Common myeloid progenitor, CD34-positive (primary cell): ENCODE results near the gene PCK2.
A peak's percentile ranks its signal among the peaks of the same experiment; 100 is the strongest.

Source experiments
- CTCF ChIA-PET: fragments of 350-600 bp; sonication (Branson Sonifier 250); formaldehyde crosslinking; loops from one replicate; lab custom pipeline; 2021; ENCODE audit warnings: antibody characterized with exemption; lab: Charles Lee
- POLR2A ChIA-PET: fragments of 350-600 bp; sonication (Branson Sonifier 250); formaldehyde crosslinking; loops from one replicate; lab custom pipeline; 2021; ENCODE audit warnings: antibody characterized with exemption; lab: Charles Lee
- DNase-seq, 3 donors: peaks; one replicate each; pipeline versions ENCODE4 v3.0.0 to v3.0.0-alpha.2; 2013
- H3K27ac ChIP-seq, 2 experiments: 1 replicate in 1 of 2; 2 replicates in 1 of 2; pipeline ENCODE4 v1.7.0; 2013; ENCODE audit warnings: inconsistent platforms in 2 of 2, low read length in 2 of 2, mild to moderate bottlenecking in 2 of 2, low read depth in 1 of 2, moderate library complexity in 1 of 2; ENCODE audit not compliant: severe bottlenecking in 2 of 2, insufficient read depth in 1 of 2, poor library complexity in 1 of 2
- H3K27me3 ChIP-seq, 5 experiments: replicated peaks in 2 of 5; 1 replicate in 3 of 5; 2 replicates in 2 of 5; pipeline versions ENCODE4 v1.6.1 to v1.7.0; 2013; ENCODE audit warnings: low read length in 4 of 5, mild to moderate bottlenecking in 2 of 5, moderate library complexity in 2 of 5, inconsistent platforms in 1 of 5; ENCODE audit not compliant: insufficient read depth in 5 of 5, control insufficient read depth in 4 of 5
- H3K36me3 ChIP-seq, 4 experiments: 1 replicate in 2 of 4; 2 replicates in 2 of 4; pipeline versions ENCODE4 v1.6.1 to v1.7.0; 2013; ENCODE audit warnings: low read length in 3 of 4, control low read depth in 1 of 4, mild to moderate bottlenecking in 1 of 4; ENCODE audit not compliant: control insufficient read depth in 4 of 4, insufficient read depth in 4 of 4
- H3K4me1 ChIP-seq, 4 experiments: 1 replicate in 3 of 4; 2 replicates in 1 of 4; pipeline versions ENCODE4 v1.6.1 to v1.7.1; 2013; ENCODE audit warnings: low read length in 3 of 4, mild to moderate bottlenecking in 3 of 4, control low read depth in 1 of 4, inconsistent platforms in 1 of 4, moderate library complexity in 1 of 4; ENCODE audit not compliant: control insufficient read depth in 4 of 4, insufficient read depth in 4 of 4; ENCODE audit errors: control extremely low read depth in 1 of 4
- H3K4me3 ChIP-seq, 7 experiments: 1 replicate in 4 of 7; 2 replicates in 3 of 7; pipeline versions ENCODE4 v1.5.1 to v1.7.0; 2013; ENCODE audit warnings: mild to moderate bottlenecking in 7 of 7, low read length in 6 of 7, moderate library complexity in 6 of 7, inconsistent platforms in 2 of 7, low read depth in 2 of 7, control low read depth in 1 of 7; ENCODE audit not compliant: insufficient read depth in 4 of 7, control insufficient read depth in 1 of 7; ENCODE audit errors: extremely low read depth in 1 of 7
- H3K9me3 ChIP-seq, 5 experiments: 1 replicate in 4 of 5; 2 replicates in 1 of 5; pipeline versions ENCODE4 v1.6.1 to v1.7.1; 2013; ENCODE audit warnings: low read length in 4 of 5, mild to moderate bottlenecking in 2 of 5, inconsistent platforms in 1 of 5, low read depth in 1 of 5, moderate library complexity in 1 of 5; ENCODE audit not compliant: control insufficient read depth in 4 of 5, insufficient read depth in 2 of 5; ENCODE audit errors: control extremely low read depth in 1 of 5
- WGBS: methylation state at CpG from one replicate; pipeline ENCODE4 v1.1.5; 2013; ENCODE audit not compliant: insufficient coverage; 5-methylcytosine and 5-hydroxymethylcytosine counted together

PCK2 gene

DNA sequence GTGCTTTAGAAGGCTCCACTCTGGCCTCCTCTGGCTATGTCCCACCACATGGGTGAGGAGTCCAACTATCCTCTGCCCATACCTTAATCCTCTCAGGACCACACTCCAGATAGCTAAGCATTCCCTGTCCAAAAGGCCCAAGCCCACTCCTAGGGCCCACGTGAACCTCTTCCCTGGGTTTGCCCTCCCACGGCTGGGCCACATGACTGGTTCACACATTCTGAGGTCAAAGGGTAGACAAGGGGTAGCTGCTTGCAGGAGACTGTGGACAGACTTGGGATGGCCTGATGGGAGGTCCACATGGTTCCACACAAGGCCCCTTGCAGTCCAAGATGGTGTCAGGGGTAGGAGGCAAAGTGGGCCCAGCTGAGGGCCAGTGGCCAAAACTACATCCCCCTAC, 6.0 kb upstream of the PCK2 start:
- Histone ChIP-seq H3K27me3 (no peaks in the 10 kb centered on the region), H3K4me1 (peaks cover 0 to 14% (median 7%) of the 10 kb centered on the region in 4 experiments), H3K4me3 (no peak overlapping the region), H3K27ac (no peak overlapping the region), H3K9me3 (no peaks in the 10 kb centered on the region), H3K36me3 (no peaks in the 10 kb centered on the region)
- no peak for DNase-seq
- ChIA-PET CTCF (interaction anchor here (0.5 to 8.7 kb wide), 8 partner anchors 8 to 53 kb away, joined by 3 to 178 read pairs (median 4); partner anchors contain the start of gene CARMIL3), POLR2A (no interaction called here)
- 80% methylated on average over 2 of the region's 2 CpGs for WGBS

- ChIA-PET POLR2A (interaction anchor here (0.7 to 1.1 kb wide), 2 partner anchors 29 to 210 kb away, joined by 3 read pairs; no protein-coding TSS in a partner anchor), CTCF (interaction anchor here (0.8 to 8.7 kb wide), 18 partner anchors 9 to 301 kb away, joined by 3 to 178 read pairs (median 7); partner anchors contain the start of genes CARMIL3, DCAF11 and NRL)
- no peak for DNase-seq
- no peak overlapping the region for H3K27ac ChIP-seq
- H3K36me3 ChIP-seq: no peaks in the 10 kb centered on the region
- no peak overlapping the region for H3K4me3 ChIP-seq
- H3K9me3 ChIP-seq: no peaks in the 10 kb centered on the region
- WGBS: 96% methylated on average over 4 of the region's 6 CpGs
- H3K27me3 ChIP-seq: no peaks in the 10 kb centered on the region
- peaks cover 0 to 25% (median 20%) of the 10 kb centered on the region in 4 experiments for H3K4me1 ChIP-seq
Observed at GRCh38 chr14:24089890-24090289, 4.2 kb upstream of the PCK2 start.

- CTCF ChIA-PET: interaction anchor here (1.0 to 8.7 kb wide), 11 partner anchors 10 to 215 kb away, joined by 3 to 178 read pairs (median 6); partner anchors contain the start of genes CARMIL3, CIDEB, CPNE6 and PSME1
- POLR2A ChIA-PET: interaction anchor here (0.9 kb wide), 1 partner anchor 22 kb away, joined by 3 read pairs; the partner anchor contains the start of genes DCAF11 and NRL
- H3K4me1 ChIP-seq: peaks cover 0 to 37% (median 29%) of the 10 kb centered on the region in 4 experiments
Observed at GRCh38 chr14:24092110-24092504, 2.0 kb upstream of the PCK2 start.

GRCh38 chr14:24092505-24093206, 1.5 kb upstream of the PCK2 start:
- ChIA-PET POLR2A (interaction anchor here (0.7 to 1.2 kb wide), 4 partner anchors 16 to 68 kb away, joined by 3 to 6 read pairs (median 3); partner anchors contain the start of genes DCAF11, IRF9 and NRL), CTCF (interaction anchor here (0.8 to 8.7 kb wide), 15 partner anchors 8 to 215 kb away, joined by 3 to 178 read pairs (median 6); partner anchors contain the start of genes CARMIL3, CIDEB, CPNE6 and DCAF11)
- 81% methylated on average over 3 of the region's 4 CpGs for WGBS
- Histone ChIP-seq H3K27ac (no peak overlapping the region), H3K36me3 (peaks cover 0 to 5% (median 0%) of the 10 kb centered on the region in 4 experiments), H3K4me3 (no peak overlapping the region), H3K27me3 (no peaks in the 10 kb centered on the region), H3K9me3 (no peaks in the 10 kb centered on the region), H3K4me1 (peaks cover 0 to 37% (median 29%) of the 10 kb centered on the region in 4 experiments)
- DNase-seq: no peak

More at GRCh38 chr14:24092110-24092504, 2.0 kb upstream of the PCK2 start:
- Histone ChIP-seq H3K9me3 (no peaks in the 10 kb centered on the region), H3K27me3 (no peaks in the 10 kb centered on the region), H3K36me3 (peaks cover 0 to 4% (median 0%) of the 10 kb centered on the region in 4 experiments), H3K27ac (no peak overlapping the region), H3K4me3 (no peak overlapping the region)
- no peak for DNase-seq

- POLR2A ChIA-PET: interaction anchor here (0.8 to 2.6 kb wide), 4 partner anchors 12 to 68 kb away, joined by 3 to 11 read pairs (median 6); partner anchors contain the start of genes DCAF11, IRF9 and NRL
- CTCF ChIA-PET: interaction anchor here (0.8 to 8.7 kb wide), 15 partner anchors 9 to 108 kb away, joined by 3 to 178 read pairs (median 6); partner anchors contain the start of genes CARMIL3, CPNE6, DCAF11 and NRL
- 83% methylated on average over 19 of the region's 19 CpGs for WGBS
- H3K4me1 ChIP-seq: peaks cover 0 to 37% (median 29%) of the 10 kb centered on the region in 4 experiments
- peak overlapping the region in 6 of 7 experiments; percentile 48 to 86 (median 78) for H3K4me3 ChIP-seq
- DNase-seq: no peak
- peaks cover 0 to 12% (median 4%) of the 10 kb centered on the region in 4 experiments for H3K36me3 ChIP-seq
- peak overlapping the region; percentile 80 to 90 for H3K27ac ChIP-seq
- H3K27me3 ChIP-seq: no peaks in the 10 kb centered on the region
- no peaks in the 10 kb centered on the region for H3K9me3 ChIP-seq
Observed at GRCh38 chr14:24093207-24093900, 757 bp upstream of the PCK2 start.

DNA sequence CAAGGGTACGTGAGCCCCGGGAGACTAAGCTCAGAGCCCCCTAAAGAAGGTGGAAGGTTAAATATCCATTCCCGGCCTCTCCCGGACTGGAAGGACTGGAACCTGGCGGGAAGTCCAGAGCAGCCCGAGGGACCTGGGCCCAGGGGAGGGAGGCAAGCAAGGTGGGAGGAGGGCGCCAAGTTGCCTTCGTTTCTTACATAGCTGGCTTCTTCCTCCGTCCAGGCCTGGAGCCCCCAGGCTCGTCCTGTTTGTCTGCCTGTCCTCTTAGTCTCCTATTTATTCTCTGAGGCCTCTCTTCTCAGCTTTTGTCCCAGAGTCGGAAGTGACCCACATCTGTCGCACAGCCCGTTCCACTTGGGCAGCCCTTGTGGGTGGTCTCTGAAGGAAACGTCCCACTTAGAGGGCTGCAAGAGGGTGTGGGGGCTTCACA, 745 bp downstream of the PCK2 start:
- WGBS: 3% methylated on average over 11 of the region's 14 CpGs
- Histone ChIP-seq H3K4me3 (peak overlapping the region; percentile 48 to 86 (median 77)), H3K36me3 (peaks cover 0 to 27% (median 13%) of the 10 kb centered on the region in 4 experiments), H3K27me3 (no peaks in the 10 kb centered on the region), H3K27ac (peak overlapping the region; percentile 80 to 90), H3K9me3 (no peaks in the 10 kb centered on the region), H3K4me1 (peaks cover 0 to 37% (median 29%) of the 10 kb centered on the region in 4 experiments)
- CTCF ChIA-PET: interaction anchor here (0.7 to 8.7 kb wide), 7 partner anchors 10 to 87 kb away, joined by 3 to 178 read pairs (median 12); partner anchors contain the start of genes CARMIL3, DCAF11, IRF9 and NRL
- POLR2A ChIA-PET: interaction anchor here (1.7 to 2.6 kb wide), 3 partner anchors 10 to 19 kb away, joined by 5 to 12 read pairs (median 11); partner anchors contain the start of genes DCAF11 and NRL
- peak; percentile 15 to 52 (median 34) for DNase-seq
